IPS-15b (cell line): ENCODE results near the gene GCH1.
A peak's percentile ranks its signal among the peaks of the same experiment; 100 is the strongest.
"Not testable (repeated sequence)": the region's sequence is repeated elsewhere in the genome, so short reads cannot be mapped to it uniquely, and the experiment has no call there.

Source experiments
- H3K27me3 ChIP-seq: one replicate; pipeline ENCODE4 v1.6.1; 2013; ENCODE audit warnings: low read length; ENCODE audit not compliant: control insufficient read depth, insufficient read depth
- H3K36me3 ChIP-seq: one replicate; pipeline ENCODE4 v1.6.1; 2013; ENCODE audit warnings: low read length; ENCODE audit not compliant: control insufficient read depth, insufficient read depth
- H3K4me1 ChIP-seq: one replicate; pipeline ENCODE4 v1.6.1; 2013; ENCODE audit warnings: mild to moderate bottlenecking, low read length; ENCODE audit not compliant: control insufficient read depth, insufficient read depth
- H3K4me3 ChIP-seq: one replicate; pipeline ENCODE4 v1.5.1; 2013; ENCODE audit warnings: low read depth, low read length
- H3K9ac ChIP-seq: one replicate; pipeline ENCODE4 v1.6.1; 2013; ENCODE audit warnings: low read depth, mild to moderate bottlenecking, low read length
- H3K9me3 ChIP-seq: one replicate; pipeline ENCODE4 v1.6.1; 2013; ENCODE audit warnings: mild to moderate bottlenecking, low read length; ENCODE audit not compliant: control insufficient read depth, insufficient read depth

Gene GCH1

DNA sequence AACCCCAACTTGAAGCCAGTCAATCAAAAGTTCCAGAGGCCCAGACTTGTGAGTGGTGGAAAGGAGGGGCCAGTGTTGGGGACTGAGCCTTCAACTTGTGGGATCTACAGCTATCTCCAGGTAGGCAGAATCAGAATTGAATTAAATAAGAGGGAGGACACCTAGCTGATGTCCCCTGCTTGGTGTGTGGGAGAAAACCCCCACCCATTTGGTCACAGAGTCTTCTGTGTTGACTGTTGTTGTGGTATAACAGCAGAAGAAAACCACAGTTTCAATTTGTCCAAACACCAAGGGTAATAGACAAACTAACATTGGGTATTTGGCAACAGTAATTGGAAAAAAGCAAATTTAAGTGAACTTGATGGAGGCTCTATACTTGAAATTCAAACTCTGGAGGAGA, 3.4 kb upstream of the GCH1 start:
- Histone ChIP-seq H3K27me3 (peaks cover 10% of the 10 kb centered on the region), H3K36me3 (no peaks in the 10 kb centered on the region), H3K4me3 (no peak overlapping the region), H3K4me1 (peaks cover 2% of the 10 kb centered on the region), H3K9me3 (no peaks in the 10 kb centered on the region), H3K9ac (no peak overlapping the region)

DNA sequence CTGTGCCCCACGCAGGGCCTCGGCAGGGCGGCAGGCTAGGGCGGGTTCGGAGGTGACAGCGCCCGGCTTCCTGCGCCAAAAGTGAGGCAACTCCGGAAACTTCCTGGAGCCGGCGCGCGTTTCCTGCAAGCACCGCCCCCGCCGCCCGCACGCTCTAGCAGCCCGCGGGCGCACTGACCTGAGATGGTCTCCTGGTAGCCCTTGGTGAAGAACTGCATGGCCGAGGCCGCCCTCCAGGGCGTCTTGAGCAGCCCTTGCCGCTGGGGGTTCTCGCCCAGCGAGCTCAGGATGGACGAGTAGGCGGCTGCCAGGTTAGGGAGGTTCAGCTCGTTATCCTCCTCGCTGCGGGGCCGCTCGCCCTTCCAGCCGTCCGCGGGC, 494 bp downstream of the GCH1 start:
- Histone ChIP-seq H3K9ac (no peak overlapping the region), H3K27me3 (peaks cover 18% of the 10 kb centered on the region), H3K4me1 (no peaks in the 10 kb centered on the region), H3K36me3 (no peaks in the 10 kb centered on the region), H3K9me3 (no peaks in the 10 kb centered on the region), H3K4me3 (peak overlapping the region; percentile 82)

- Histone ChIP-seq H3K4me3 (peak overlapping the region; percentile 82), H3K27me3 (peaks cover 18% of the 10 kb centered on the region), H3K36me3 (no peaks in the 10 kb centered on the region), H3K9me3 (no peaks in the 10 kb centered on the region), H3K9ac (no peak overlapping the region), H3K4me1 (no peaks in the 10 kb centered on the region)
These were observed 1.1 kb downstream of the GCH1 start for GRCh38 chr14:54901380-54902142.

DNA sequence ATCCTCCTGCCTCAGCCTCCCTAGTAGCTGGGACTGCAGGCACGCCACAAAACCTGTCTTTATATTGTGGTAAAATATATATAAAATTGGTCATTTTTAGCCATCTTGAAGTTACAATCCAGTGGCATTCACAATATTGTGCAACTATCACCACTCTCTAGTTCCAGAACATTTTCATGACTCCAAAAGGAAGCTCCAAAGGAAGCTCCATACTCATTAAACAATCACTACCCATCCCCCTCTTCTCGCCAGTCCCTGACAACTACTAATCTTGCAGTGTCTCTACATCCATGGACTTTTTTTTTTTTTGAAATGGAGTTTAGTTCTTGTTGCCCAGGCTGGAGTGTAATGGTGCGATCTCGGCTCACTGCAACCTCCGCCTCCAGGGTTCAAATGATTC, 3.1 kb downstream of the GCH1 start:
- H3K9ac ChIP-seq: no peak overlapping the region
- no peaks in the 10 kb centered on the region for H3K9me3 ChIP-seq
- H3K36me3 ChIP-seq: no peaks in the 10 kb centered on the region
- no peaks in the 10 kb centered on the region for H3K4me1 ChIP-seq
- H3K27me3 ChIP-seq: peaks cover 16% of the 10 kb centered on the region
- no peak overlapping the region for H3K4me3 ChIP-seq

GRCh38 chr14:54897809-54898555, 4.6 kb downstream of the GCH1 start:
- H3K4me1 ChIP-seq, H3K9me3 ChIP-seq, H3K36me3 ChIP-seq, H3K9ac ChIP-seq, H3K4me3 ChIP-seq: not testable (repeated sequence)
- peaks cover 16% of the 10 kb centered on the region for H3K27me3 ChIP-seq

DNA sequence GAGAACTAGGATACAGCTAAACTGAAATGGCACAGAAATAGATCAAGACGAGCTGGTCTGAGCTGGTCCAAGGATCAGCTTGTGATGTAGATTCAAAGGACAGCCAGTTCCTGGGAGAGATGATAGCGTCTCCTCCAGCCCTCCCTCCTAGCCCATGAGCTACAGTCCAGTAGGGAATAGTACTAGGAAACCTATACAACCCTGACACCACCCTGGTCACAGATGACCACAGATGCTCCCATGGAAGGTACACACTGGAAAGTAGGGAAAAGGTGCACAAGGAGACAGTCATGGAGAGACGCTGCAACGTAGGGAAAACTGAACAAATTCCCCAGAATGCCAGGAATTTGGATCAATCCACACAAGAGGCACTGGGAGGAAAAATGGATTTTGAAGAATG, 6.9 kb downstream of the GCH1 start:
- H3K36me3 ChIP-seq: no peaks in the 10 kb centered on the region
- H3K9ac ChIP-seq: no peak overlapping the region
- no peaks in the 10 kb centered on the region for H3K4me1 ChIP-seq
- no peaks in the 10 kb centered on the region for H3K9me3 ChIP-seq
- H3K4me3 ChIP-seq: no peak overlapping the region
- H3K27me3 ChIP-seq: peaks cover 4% of the 10 kb centered on the region

DNA sequence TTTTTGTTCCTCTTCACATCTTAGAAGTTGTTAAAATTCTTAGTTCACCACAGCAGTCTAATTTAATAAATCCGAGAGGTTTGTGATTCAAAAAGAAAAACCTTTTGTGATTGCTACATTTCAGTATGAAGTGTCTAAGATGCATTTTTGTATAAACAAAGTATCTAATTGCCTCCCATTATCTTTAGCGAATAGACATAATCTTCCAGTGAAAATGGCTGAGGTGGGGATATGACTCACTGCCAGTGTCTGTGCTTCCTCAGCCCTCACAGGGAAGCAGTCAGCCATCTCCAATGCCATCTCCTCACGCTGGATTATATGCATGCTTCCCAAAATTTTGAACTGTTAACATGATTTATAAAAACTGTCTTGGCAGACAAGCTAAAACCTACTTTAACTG, 7.6 kb downstream of the GCH1 start:
- Histone ChIP-seq H3K4me1 (no peaks in the 10 kb centered on the region), H3K4me3 (no peak overlapping the region), H3K27me3 (no peaks in the 10 kb centered on the region), H3K9me3 (no peaks in the 10 kb centered on the region), H3K9ac (no peak overlapping the region), H3K36me3 (no peaks in the 10 kb centered on the region)

- Histone ChIP-seq H3K4me1 (peaks cover under 1% of the 10 kb centered on the region), H3K36me3 (no peaks in the 10 kb centered on the region), H3K9me3 (no peaks in the 10 kb centered on the region), H3K9ac (no peak overlapping the region), H3K27me3 (no peaks in the 10 kb centered on the region), H3K4me3 (no peak overlapping the region)
These were observed 9.4 kb downstream of the GCH1 start for GRCh38 chr14:54893151-54893760.

- no peak overlapping the region for H3K4me3 ChIP-seq
- no peak overlapping the region for H3K9ac ChIP-seq
- peaks cover 6% of the 10 kb centered on the region for H3K4me1 ChIP-seq
- no peaks in the 10 kb centered on the region for H3K9me3 ChIP-seq
- no peaks in the 10 kb centered on the region for H3K27me3 ChIP-seq
- H3K36me3 ChIP-seq: no peaks in the 10 kb centered on the region
These were observed 11.0 kb downstream of the GCH1 start for GRCh38 chr14:54891471-54892245.

- no peaks in the 10 kb centered on the region for H3K9me3 ChIP-seq
- H3K4me3 ChIP-seq: no peak overlapping the region
- H3K9ac ChIP-seq: no peak overlapping the region
- H3K36me3 ChIP-seq: no peaks in the 10 kb centered on the region
- H3K4me1 ChIP-seq: peaks cover 6% of the 10 kb centered on the region
- no peaks in the 10 kb centered on the region for H3K27me3 ChIP-seq
These were observed 11.8 kb downstream of the GCH1 start for GRCh38 chr14:54890788-54891187.

GRCh38 chr14:54889919-54890318, 12.7 kb downstream of the GCH1 start:
- H3K4me3 ChIP-seq: no peak overlapping the region
- H3K9ac ChIP-seq: no peak overlapping the region
- H3K36me3 ChIP-seq: no peaks in the 10 kb centered on the region
- no peaks in the 10 kb centered on the region for H3K9me3 ChIP-seq
- H3K4me1 ChIP-seq: peaks cover 6% of the 10 kb centered on the region
- H3K27me3 ChIP-seq: no peaks in the 10 kb centered on the region
